Measurements from ENCODE around the gene CTNNA3.

CTNNA3 gene

GRCh38 chr10:66238343-66238742 is 1457.7 kb downstream of the CTNNA3 start:
- Histone ChIP-seq H3K79me2 (ENCODE audit: insufficient read depth, low read length) (no peaks in the 10 kb centered on the region), H4K20me1 (ENCODE audit: insufficient read depth, low read length, poor library complexity, severe bottlenecking) (no peaks in the 10 kb centered on the region), H3K4me2 (ENCODE audit: low read depth, low read length, poor library complexity, severe bottlenecking) (no peak overlapping the region), H3K4me1 (ENCODE audit: insufficient read depth, low read length, poor library complexity, severe bottlenecking) (no peaks in the 10 kb centered on the region), H3K27me3 (ENCODE audit: insufficient read depth, low read length, poor library complexity, severe bottlenecking) (no peaks in the 10 kb centered on the region), H3K36me3 (ENCODE audit: insufficient read depth, low read length) (no peaks in the 10 kb centered on the region), H3F3A (ENCODE audit: low read depth) (no peaks in the 10 kb centered on the region), H2AFZ (ENCODE audit: low read length) (no peak overlapping the region), H3K4me3 (ENCODE audit: low read length, poor library complexity, severe bottlenecking) (no peak overlapping the region), H3K9ac (ENCODE audit: low read depth, low read length, poor library complexity, severe bottlenecking) (no peak overlapping the region), H3K9me3 (ENCODE audit: insufficient read depth, low read depth, low read length) (no peaks in the 10 kb centered on the region), H3K9me2 (replicated peaks; ENCODE audit: low read depth, low read length) (no peaks in the 10 kb centered on the region)
- TF ChIP-seq EZH2phosphoT487 (IDR thresholded peaks at IDR 0.05; ENCODE audit: borderline replicate concordance) (no peak), CTCF (conservative IDR thresholded peaks at IDR 0.05; ENCODE audit: low read length) (no peak)

- Histone ChIP-seq H3K27me3 (ENCODE audit: insufficient read depth, low read length, poor library complexity, severe bottlenecking) (no peaks in the 10 kb centered on the region), H2AFZ (ENCODE audit: low read length) (no peak overlapping the region), H3K9me2 (replicated peaks; ENCODE audit: low read depth, low read length) (no peaks in the 10 kb centered on the region), H3K4me1 (ENCODE audit: insufficient read depth, low read length, poor library complexity, severe bottlenecking) (no peaks in the 10 kb centered on the region), H3K79me2 (ENCODE audit: insufficient read depth, low read length) (no peaks in the 10 kb centered on the region), H3K4me3 (ENCODE audit: low read length, poor library complexity, severe bottlenecking) (no peak overlapping the region), H3K9me3 (ENCODE audit: insufficient read depth, low read depth, low read length) (no peaks in the 10 kb centered on the region), H3F3A (ENCODE audit: low read depth) (no peaks in the 10 kb centered on the region), H3K36me3 (ENCODE audit: insufficient read depth, low read length) (no peaks in the 10 kb centered on the region), H3K9ac (ENCODE audit: low read depth, low read length, poor library complexity, severe bottlenecking) (no peak overlapping the region), H3K4me2 (ENCODE audit: low read depth, low read length, poor library complexity, severe bottlenecking) (no peak overlapping the region), H4K20me1 (ENCODE audit: insufficient read depth, low read length, poor library complexity, severe bottlenecking) (no peaks in the 10 kb centered on the region)
- TF ChIP-seq CTCF (conservative IDR thresholded peaks at IDR 0.05; ENCODE audit: low read length) (no peak), EZH2phosphoT487 (IDR thresholded peaks at IDR 0.05; ENCODE audit: borderline replicate concordance) (no peak)
Observed at GRCh38 chr10:66234872-66235271, 1461.1 kb downstream of the CTNNA3 start.

- Histone ChIP-seq H3K9me3 (ENCODE audit: insufficient read depth, low read depth, low read length) (no peaks in the 10 kb centered on the region), H3K9ac (ENCODE audit: low read depth, low read length, poor library complexity, severe bottlenecking) (no peak overlapping the region), H3K27me3 (ENCODE audit: insufficient read depth, low read length, poor library complexity, severe bottlenecking) (no peaks in the 10 kb centered on the region), H3K79me2 (ENCODE audit: insufficient read depth, low read length) (no peaks in the 10 kb centered on the region), H4K20me1 (ENCODE audit: insufficient read depth, low read length, poor library complexity, severe bottlenecking) (no peaks in the 10 kb centered on the region), H3K36me3 (ENCODE audit: insufficient read depth, low read length) (no peaks in the 10 kb centered on the region), H3K4me2 (ENCODE audit: low read depth, low read length, poor library complexity, severe bottlenecking) (no peak overlapping the region), H3F3A (ENCODE audit: low read depth) (no peaks in the 10 kb centered on the region), H3K4me3 (ENCODE audit: low read length, poor library complexity, severe bottlenecking) (no peak overlapping the region), H2AFZ (ENCODE audit: low read length) (no peak overlapping the region), H3K9me2 (replicated peaks; ENCODE audit: low read depth, low read length) (no peaks in the 10 kb centered on the region), H3K4me1 (ENCODE audit: insufficient read depth, low read length, poor library complexity, severe bottlenecking) (no peaks in the 10 kb centered on the region)
- TF ChIP-seq EZH2phosphoT487 (IDR thresholded peaks at IDR 0.05; ENCODE audit: borderline replicate concordance) = no peak
- no peak for TF ChIP-seq CTCF (conservative IDR thresholded peaks at IDR 0.05; ENCODE audit: low read length)
Observed at GRCh38 chr10:66228887-66229286, 1467.1 kb downstream of the CTNNA3 start.
